ENCODE results near the gene UBE4B.
"Not testable (repeated sequence)": the region's sequence is repeated elsewhere in the genome, so short reads cannot be mapped to it uniquely, and the experiment has no call there.

Gene UBE4B

DNA sequence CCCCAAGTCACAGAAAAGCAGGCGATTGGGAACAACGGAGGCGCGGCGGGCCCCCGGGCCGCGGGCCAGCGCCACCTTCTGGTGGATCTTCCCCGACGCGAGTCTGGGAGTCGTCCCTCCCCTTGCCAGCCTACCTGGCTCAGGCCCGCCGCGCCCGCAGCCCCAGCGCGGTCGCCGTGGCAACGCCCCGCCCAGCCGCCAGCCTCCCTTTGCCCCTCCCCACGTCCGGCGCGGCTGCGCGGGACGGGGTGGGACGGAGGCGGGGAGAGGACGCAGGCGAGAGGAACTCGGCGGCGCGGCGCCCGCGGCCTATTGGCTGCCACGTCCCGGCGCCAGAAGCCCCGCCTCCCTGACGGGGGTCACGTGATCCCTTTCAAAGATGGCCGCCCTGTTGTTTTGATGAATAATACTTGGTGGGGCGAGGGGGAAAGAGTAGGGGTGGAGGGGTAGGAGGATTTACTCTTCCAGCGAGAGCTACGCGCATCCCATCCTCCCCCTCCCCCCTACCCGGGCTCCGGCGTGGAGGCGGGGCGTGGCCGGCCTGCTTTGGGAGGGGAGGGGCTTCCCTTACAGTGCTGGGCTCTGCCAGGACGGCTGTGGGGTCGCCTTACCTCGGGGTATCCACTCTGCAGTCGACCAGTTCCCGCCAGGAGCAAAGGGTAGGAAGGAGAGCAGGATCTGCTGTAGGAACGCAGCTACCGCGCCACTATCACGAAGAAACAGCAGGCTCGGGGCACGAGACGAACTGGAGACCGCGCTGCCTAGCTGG lies at the start of gene UBE4B:
Gene UBE4B, plus strand, starts transcription at position 369 of the 769 bp plus-strand sequence. CDS start 713 bp downstream, outside the sequence.
- peak; percentile 81 to 100 (median 96) for DNase-seq

DNA sequence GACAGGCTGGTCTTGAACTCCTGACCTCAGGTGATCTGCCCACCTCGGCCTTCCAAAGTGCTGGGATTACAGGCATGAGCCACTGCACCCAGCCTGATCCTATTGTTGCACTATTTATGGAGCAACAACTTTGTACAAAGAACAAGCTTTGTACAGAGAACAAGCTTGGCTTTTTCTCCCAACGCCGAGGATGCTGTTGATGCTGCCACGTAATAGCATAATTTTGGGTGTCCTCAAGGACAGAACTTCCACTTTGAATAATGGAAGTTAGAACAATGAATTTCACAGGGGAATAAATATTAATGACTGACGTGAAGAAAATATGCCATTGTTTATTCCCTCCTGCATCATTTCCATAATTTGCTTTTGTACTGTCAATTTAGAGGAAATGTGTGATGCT lies 48.5 kb upstream of the UBE4B start:
- peak in 3 of 14 donors; percentile 4 to 14 (median 4) for DNase-seq

DNA sequence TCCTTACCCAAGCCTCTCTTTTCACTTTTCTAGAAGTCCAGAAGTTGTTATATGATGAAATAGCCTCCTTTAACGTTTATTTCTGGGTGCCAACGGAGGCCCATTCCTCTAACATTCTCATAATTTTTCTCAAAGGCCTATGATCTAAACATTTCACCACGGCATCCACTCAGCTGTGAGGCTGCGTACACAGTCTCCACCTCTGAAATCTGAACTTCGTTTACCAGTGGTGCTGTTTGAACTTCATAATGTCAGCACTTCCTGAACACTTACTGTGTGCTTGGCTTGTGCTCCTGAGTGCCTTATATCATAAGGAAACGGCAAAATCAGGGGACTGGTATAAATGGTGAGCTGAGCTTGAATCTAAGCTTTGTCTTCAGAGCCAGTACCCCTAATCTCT lies 47.8 kb upstream of the UBE4B start:
- no peak for DNase-seq

DNA sequence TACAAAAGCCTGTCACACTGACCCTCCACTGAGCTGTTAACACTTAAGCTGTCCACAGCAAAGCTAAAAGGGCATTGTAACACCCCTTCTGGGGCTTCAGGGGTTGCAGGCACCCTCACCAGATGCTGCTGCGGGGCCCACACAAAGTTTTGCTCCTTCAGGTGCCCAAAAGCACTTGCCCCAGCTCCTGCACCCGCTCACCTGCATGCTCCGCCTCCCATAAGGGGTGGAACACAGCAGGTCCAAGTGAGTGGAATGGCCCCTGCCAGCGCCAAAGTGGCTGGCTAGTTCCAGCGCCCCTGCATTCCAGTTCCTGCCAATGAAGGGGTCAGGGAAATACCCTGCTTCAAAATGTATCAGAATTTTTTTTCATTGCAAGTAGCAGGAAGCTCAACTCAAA lies 43.0 kb upstream of the UBE4B start:
- DNase-seq = no peak

DNA sequence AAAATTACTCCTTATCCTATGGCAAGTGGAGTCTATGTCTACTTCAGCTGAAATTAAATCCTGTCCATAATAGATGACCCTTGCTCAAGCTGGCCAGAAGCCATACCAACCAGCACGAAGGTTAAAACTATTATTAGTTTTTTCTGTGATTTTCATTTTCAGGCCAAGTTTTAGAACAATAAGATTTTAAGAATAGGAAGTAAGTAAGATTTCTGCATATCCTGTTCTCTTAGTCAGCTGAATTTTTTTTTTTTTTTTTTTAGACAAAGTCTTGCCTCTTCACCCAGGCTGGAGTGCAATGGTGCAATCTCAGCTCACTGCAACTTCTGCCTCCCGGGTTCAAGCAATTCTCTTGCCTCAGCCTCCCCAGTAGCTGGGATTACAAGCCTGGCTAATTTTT lies 41.8 kb upstream of the UBE4B start:
- no peak for DNase-seq

DNA sequence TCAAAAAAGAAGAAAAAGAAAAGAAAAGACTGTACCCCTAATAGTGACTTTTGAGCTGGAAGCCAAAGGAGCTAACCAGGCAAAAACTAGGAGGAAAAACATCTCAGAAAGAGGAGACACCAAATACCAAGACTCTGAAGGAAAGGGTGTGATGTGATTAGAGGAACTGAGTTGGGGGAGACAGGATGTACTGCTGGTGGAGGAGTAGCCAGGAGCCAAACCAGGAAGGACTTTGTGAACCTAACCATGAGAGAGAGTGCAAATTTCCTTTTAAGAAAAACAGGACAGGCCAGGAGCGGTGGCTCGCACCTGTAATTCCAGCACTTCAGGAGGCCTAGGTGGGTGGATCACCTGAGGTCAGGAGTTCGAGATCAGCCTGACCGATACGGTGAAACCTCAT lies 39.8 kb upstream of the UBE4B start:
- DNase-seq = no peak

DNA sequence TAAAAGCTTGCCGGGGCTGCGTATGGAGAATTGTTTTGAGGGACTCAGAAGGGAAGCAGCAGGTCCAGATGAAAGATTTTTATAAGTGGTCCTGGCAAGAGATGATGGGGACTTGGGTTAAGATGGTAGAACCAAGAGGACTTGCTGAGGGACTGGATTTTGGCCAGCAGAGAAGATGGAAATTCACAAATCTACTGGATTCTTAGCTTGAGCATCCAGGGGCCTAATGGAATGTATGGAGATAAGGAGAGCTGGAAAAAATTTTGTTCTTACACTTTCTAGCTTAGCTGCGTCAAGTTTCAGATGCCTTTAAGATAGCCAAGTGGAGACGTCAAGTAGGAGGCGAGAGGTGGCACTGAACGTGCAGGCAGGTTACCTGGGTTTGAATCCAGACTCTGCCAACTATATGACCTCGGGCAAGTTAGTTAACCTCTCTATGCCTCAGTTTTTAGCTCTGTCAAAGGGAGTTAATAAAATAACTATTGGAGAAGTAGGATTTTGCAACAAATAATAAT lies 39.1 kb upstream of the UBE4B start:
- no peak for DNase-seq

DNA sequence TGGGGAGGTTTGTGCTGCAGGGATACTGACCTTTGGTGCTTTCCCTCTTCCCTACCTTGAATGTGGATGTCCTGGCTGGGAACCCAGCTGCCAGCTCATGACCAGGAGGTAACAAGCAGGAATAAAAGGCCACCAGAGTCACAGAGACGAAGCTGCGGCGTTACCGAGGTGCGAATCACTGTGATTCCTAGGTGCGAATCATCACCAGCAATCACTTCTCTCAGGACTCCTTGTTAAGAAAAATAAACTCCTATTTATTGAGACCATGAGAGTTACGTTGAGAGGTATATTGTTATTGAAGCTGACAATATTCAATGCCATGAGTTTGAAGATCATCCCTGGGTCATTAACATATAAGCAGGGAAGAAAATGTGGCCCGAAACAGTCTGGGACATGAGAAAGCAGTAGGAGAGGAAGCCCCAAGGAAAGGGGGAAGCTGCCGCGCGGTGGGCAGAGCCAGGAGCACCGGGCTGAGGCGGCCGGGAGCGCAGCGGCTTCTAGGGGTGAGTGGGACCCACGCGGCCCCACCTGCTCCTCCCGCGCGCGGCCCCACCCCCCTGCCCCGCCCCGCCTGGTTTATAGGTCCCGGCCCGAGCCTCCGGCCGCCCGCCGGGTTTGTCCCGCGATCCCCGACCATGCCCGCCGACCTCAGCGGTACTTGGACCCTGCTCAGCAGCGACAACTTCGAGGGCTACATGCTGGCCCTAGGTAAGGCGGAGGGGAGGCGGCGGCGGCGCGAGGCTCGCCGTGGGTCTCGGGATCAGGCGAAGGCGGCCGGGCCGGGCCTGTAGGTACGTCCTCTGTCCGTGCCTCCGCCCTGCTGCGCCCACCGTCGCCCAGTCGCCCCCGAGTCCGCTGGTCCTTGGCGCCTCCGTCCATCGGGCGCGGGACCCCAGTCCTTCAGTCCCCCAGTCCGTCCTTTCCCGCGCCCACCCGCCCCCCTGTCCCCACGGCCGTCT lies 35.9 kb upstream of the UBE4B start, which contains the start of gene RBP7:
Gene RBP7, plus strand, starts transcription at position 605 of the 959 bp plus-strand sequence. Its CDS starts 31 bp downstream, at position 636.
- DNase-seq = peak in 1 of 14 donors; percentile 22

DNA sequence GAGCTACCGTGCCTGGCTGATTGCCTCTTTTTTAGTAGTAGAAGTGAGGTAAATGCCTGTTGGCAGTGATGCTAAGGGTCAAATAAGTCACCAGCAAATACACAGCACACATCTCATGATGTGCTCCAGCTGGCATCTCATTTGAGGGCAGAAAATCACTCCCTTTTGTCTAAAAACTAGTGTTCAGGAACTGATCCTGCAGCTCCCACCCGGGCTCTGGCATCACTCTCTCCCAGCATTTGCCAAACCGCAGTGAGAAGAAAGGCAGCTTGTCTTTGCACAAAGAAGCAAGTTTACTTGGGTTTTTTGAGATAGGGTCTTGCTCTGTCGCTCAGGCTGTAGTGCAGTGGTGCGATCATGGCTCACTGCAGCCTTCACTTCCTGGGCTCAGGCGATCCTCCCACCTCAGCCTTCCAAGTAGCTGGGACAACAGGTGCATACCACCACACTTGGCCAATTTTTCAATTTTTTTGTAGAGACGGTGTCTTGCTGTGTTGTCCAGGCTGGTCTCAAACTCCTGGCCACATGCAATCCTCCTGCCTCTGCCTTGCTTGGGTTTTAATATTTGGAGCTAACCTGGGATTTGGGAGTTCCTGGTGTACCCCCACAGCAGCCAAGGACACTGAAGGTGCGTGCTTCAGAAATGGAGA lies 31.6 kb upstream of the UBE4B start:
- DNase-seq = peak in 10 of 14 donors; percentile 4 to 68 (median 34)

DNA sequence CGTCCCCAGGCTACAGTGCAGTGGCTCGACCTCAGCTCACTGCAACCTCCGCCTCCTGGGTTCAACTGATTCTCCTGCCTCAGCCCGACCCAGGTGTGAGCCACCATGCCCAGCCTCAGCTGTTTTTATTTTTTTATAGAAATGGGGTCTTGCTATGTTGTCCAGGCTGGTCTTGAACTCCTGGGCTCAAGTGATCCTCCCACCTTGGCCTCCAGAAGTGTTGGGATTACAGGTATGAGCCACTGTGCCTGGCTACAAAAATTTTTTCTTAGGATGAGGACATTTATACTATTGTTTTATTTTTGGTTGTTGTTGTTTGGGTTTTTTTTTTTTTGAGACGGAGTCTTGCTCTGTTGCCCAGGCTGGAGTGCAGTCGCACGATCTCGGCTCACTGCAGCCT lies 27.5 kb upstream of the UBE4B start:
- DNase-seq = not testable (repeated sequence)

DNA sequence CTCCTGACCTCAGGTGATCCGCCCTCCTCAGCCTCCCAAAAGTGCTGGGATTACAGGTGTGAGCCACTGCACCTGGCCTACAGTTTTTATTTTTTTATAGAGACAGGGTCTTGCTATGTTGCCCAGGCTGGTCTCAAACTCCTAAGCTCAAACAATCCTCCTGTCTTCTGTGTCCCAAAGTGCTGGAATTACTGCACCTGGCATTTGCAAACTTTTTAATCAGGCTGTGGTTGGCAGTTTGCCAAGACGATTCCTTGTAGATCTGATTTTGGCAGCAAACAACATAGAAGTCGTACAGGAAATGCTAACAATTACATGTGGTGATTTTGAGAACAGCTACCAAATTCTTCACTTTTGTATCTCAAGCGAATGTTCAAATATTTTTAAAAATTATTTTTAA lies 25.6 kb upstream of the UBE4B start:
- no peak for DNase-seq

DNA sequence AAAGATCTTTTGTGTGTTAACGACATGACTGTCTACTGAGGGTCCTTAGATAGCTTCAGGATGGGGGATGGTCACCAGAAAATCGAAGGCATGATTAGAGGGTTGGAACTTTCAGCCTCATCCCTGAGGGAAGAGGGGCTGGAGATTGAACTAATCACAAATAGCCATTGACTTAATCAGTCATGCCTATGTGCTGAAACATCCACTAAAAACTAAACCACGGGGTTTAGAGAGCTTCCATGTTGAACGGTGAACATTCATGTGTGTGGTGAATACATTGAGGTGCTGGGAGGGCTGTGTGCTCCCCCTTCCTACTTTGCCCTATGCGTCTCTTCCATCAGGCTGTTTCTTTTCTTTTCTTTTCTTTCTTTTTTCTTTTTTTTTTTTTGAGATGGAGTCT lies 18.7 kb upstream of the UBE4B start:
- DNase-seq = no peak

DNA sequence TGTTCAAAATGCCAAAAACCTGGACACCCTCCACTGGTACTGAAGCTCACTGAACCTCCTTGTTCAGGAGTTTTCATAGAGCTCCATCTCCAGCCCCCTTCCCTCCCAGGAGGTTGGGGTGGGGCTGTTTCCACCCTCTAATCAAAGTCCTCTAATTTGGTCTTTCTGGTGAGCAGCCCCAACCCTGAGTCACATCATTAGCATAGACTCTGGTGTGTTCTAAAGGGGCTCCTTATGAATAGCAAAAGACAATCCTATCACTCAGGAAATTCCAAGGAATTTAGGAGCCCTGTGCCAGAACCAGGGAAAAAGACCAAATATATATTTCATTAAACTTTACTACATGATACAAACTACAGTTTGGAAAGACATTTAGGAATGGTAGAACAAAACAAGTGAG lies 13.2 kb upstream of the UBE4B start:
- DNase-seq = no peak

DNA sequence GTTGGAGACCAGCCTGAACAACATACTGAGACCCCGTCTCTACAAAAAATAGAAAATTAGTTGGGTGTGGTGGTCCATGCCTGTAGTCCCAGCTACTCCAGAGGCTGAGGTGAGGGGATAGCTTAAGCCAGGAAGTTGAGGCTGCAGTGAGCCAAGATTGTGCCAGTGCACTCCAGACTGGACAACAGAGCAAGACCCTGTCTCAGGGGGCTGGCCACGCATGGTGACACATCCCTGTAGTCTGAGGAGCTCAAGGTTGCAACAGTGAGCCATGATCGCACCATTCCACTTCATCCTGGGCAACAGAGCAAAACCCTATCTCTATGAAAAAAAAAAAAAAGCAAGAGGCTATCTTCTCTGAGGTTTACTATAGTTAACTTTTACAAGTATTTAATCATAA lies 12.7 kb upstream of the UBE4B start:
- no peak for DNase-seq

DNA sequence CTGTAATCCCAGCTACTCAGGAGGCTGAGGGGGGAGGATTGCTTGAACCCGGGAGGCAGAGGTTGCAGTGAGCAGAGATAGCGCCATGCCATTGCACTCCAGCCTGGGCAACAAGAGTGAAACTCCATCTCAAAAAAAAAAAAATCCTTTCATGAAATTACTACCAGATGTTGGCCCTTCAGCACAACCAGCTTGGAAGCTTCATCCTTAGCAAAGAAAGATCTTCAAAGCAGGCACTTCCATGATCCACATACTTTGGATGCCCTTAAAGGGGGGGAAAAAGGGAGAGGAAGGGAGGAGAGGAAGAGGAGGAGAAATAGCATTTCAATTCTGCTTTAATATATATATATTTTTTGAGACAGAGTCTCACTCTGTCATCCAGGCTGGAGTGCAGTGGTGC lies 12.1 kb upstream of the UBE4B start:
- not testable (repeated sequence) for DNase-seq

DNA sequence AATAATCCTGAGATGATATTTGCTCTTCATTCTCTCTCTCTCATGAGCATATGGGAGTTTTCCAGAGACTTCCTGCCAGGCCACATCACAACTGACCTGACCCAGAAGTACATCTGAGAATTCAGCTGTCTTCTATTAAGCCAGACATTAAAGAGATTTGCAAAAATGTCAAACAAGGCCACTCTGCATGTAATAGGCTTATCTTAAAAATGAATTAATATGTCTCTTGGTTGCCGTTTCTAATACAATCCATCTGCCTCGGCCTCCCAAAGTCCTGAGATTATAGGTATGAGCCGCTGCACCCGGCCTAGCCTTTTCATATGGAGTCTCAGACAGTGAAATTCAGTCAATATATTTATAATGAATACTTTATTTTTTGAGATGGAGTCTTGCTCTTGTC lies 10.8 kb upstream of the UBE4B start:
- DNase-seq = not testable (repeated sequence)

DNA sequence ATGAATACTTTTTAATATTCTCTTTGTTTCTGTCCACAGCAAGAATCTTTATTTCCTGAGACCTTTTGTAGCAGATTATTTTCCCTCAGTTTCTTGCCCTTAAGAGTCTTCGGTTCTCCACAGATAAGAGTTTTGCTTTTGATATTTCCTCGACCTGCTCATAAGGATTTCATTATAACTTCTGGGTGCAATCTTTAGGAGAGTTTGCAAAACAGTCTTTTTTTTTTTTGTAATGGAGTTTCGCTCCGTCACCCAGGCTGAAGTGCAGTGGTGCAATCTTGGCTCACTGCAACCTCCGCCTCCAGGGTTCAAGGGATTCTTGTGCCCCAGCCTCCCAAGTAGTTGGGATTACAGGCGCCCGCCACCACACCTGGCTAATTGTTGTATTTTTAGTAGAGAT lies 10.1 kb upstream of the UBE4B start:
- DNase-seq = no peak

DNA sequence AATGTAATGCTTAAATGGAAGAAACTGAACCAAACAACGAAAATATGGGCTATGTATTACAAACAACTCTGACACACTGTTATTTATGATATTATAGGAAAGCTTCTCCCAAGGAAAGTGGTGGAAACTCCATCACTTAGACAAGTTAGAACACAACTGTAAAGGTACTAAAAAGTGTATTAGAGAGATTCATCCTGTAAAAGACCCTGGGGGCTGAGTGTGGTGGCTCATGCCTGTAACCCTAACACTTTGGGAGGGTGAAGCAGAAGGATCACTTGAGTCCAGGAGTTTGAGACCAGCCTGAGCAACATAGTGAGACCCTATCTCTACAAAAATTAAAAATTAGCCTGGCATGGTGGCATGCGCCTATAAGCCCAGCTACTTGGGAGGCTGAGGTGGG lies 7.4 kb upstream of the UBE4B start:
- DNase-seq = no peak

DNA sequence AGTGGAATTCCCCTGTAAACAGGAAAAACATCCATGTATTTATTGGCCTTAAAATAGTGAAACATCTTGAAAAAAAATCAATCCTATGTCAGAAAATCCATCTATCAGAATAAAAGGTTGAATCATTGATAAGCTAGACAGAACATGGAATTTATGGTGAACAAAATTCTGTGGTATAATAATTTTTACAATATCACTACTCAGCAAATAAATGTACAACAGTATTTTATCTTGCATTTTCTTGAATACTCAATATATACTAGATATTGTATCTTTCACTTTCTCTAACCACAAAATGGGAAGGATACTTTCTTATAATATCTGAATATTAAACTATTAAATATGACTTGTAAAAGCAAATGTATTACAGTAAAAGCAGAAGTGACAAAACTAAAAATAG lies 5.7 kb upstream of the UBE4B start:
- no peak for DNase-seq

DNA sequence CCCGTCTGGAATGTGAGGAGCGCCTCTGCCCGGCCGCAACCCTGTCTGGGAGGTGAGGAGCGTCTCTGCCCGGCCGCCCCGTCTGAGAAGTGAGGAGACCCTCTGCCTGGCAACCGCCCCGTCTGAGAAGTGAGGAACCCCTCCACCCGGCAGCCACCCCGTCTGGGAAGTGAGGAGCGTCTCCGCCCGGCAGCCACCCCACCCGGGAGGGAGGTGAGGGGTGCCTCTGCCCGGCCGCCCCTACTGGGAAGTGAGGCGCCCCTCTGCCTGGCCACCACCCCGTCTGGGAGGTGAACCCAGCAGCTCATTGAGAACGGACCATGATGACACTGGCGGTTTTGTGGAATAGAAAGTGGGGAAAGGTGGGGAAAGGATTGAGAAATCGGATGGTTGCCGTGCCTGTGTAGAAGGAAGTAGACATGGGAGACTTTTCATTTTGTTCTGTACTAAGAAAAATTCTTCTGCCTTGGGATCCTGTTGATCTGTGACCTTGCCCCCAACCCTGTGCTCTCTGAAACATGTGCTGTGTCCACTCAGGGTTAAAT lies 3.7 kb upstream of the UBE4B start:
- not testable (repeated sequence) for DNase-seq

DNA sequence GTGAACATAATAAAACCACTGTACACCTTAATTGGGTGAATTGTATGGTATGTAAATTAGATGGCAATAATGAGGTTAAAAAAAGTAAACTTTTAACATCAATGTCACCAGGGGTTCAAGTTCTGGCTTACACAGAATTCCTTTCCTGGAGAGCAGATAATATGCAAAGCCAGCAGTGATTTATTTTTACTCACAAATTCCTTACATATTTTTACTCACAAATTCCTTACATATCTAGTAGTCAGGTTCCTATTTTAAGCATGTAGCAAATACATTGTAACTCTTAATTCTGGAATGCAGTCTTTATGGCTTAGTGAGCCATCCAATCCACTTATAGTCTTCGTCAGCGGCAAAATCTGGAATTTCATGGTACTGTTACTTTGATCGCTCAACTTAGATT lies 1.3 kb upstream of the UBE4B start:
- DNase-seq = no peak

DNA sequence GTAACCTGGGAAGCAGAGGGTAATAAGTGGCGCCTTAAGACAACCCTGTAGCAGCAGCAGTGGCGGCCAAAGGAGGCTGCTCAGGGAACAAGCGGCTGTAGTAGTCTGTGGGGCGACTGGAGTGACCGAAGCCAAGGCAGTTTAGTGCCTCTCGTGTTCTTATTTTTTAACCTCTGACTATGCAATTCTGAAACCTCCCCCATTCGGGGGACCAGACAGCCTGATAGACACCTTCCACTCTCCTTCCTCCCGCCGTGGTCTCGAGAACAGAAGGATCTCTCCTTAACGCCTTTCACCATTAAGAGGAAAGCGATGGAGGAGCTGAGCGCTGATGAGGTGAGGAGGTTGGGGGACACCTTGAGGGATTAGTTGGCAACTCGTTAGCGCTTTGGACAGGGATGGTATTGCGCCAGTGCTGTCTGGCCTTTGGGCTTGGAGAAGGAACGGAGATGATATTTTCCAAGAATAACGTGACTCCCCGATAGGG lies 644 bp downstream of the UBE4B start:
- DNase-seq = peak in 3 of 14 donors; percentile 27 to 64 (median 63)

All from C1 segment of cervical spinal cord (tissue), 14 donors.